ENCODE measurements around the gene KDM1B.

Gene KDM1B

GRCh38 chr6:18155150-18155863 is at the start of gene KDM1B:
TSS of gene KDM1B (plus strand) at chr6:18155422. CDS start at chr6:18159896, 4,474 bp downstream.
- DNase-seq (ENCODE audit: low read depth) = peak; percentile 99
- peak within 1 kb of the TSS; percentile 98 for H3K4me3 ChIP-seq (ENCODE audit: low read length)
- no peak for TF ChIP-seq CTCF (IDR thresholded peaks at IDR 0.05; ENCODE audit: insufficient read depth, low read depth, low read length, missing control alignments)

GRCh38 chr6:18107061-18107460 is 48.2 kb upstream of the KDM1B start:
- no peak for DNase-seq (ENCODE audit: low read depth)
- H3K4me3 ChIP-seq (ENCODE audit: low read length) = no peak overlapping the region
- no peak for TF ChIP-seq CTCF (IDR thresholded peaks at IDR 0.05; ENCODE audit: insufficient read depth, low read depth, low read length, missing control alignments)

- no peak overlapping the region for H3K4me3 ChIP-seq (ENCODE audit: low read length)
- no peak for DNase-seq (ENCODE audit: low read depth)
- TF ChIP-seq CTCF (IDR thresholded peaks at IDR 0.05; ENCODE audit: insufficient read depth, low read depth, low read length, missing control alignments) = no peak
Measured at GRCh38 chr6:18110162-18110561, 45.1 kb upstream of the KDM1B start.

- H3K4me3 ChIP-seq (ENCODE audit: low read length) = no peak overlapping the region
- peak; percentile 22 for DNase-seq (ENCODE audit: low read depth)
- no peak for TF ChIP-seq CTCF (IDR thresholded peaks at IDR 0.05; ENCODE audit: insufficient read depth, low read depth, low read length, missing control alignments)
Measured at GRCh38 chr6:18115356-18115755, 39.9 kb upstream of the KDM1B start.

- no peak overlapping the region for H3K4me3 ChIP-seq (ENCODE audit: low read length)
- peak; percentile 6 for DNase-seq (ENCODE audit: low read depth)
- no peak for TF ChIP-seq CTCF (IDR thresholded peaks at IDR 0.05; ENCODE audit: insufficient read depth, low read depth, low read length, missing control alignments)
Measured at GRCh38 chr6:18117136-18117535, 38.1 kb upstream of the KDM1B start.

GRCh38 chr6:18118330-18118729 is 36.9 kb upstream of the KDM1B start:
- no peak overlapping the region for H3K4me3 ChIP-seq (ENCODE audit: low read length)
- no peak for TF ChIP-seq CTCF (IDR thresholded peaks at IDR 0.05; ENCODE audit: insufficient read depth, low read depth, low read length, missing control alignments)
- DNase-seq (ENCODE audit: low read depth) = no peak

GRCh38 chr6:18119236-18119635 is 36.0 kb upstream of the KDM1B start:
- DNase-seq (ENCODE audit: low read depth) = peak; percentile 8
- TF ChIP-seq CTCF (IDR thresholded peaks at IDR 0.05; ENCODE audit: insufficient read depth, low read depth, low read length, missing control alignments) = no peak
- H3K4me3 ChIP-seq (ENCODE audit: low read length) = no peak overlapping the region
